CD4-positive, alpha-beta T cell (primary cell): Measurements from ENCODE around the gene PLCH2. TPM values are rescaled to one million over a fixed set of nuclear protein-coding genes. Genes with fewer than 3 reads are reported as not detected.
A peak's percentile ranks its signal among the peaks of the same experiment; 100 is the strongest.

Experiments used
- ATAC-seq: fragments of 200-7000 bp; cut with Tn5 transposase; one replicate; pipeline ENCODE4 v1.10.0; 2022; ENCODE audit warnings: mild to moderate bottlenecking; ENCODE audit not compliant: poor library complexity
- CTCF ChIA-PET: fragments of 350-600 bp; sonication (Branson Sonifier 250); formaldehyde crosslinking; loops from one replicate; lab custom pipeline; 2021; ENCODE audit warnings: antibody characterized with exemption, inconsistent platforms; lab: Charles Lee
- POLR2A ChIA-PET: fragments of 350-600 bp; sonication (Branson Sonifier 250); formaldehyde crosslinking; loops from one replicate; lab custom pipeline; 2021; ENCODE audit warnings: antibody characterized with exemption, inconsistent platforms; lab: Charles Lee
- DNase-seq, 14 experiments: peaks; one replicate each; pipeline ENCODE4 v3.0.0-alpha.2; 2013 to 2020; ENCODE audit warnings: mixed read lengths in 2 of 14
- H3K27ac ChIP-seq, 2 donors: one replicate each; pipeline versions ENCODE4 v1.5.1 to v1.7.0; 2013; ENCODE audit warnings: low read length in 2 of 2, low read depth in 1 of 2, mild to moderate bottlenecking in 1 of 2
- H3K27me3 ChIP-seq, 2 experiments: 1 replicate in 1 of 2; 2 replicates in 1 of 2; pipeline versions ENCODE4 v1.6.1 to v1.7.0; 2013; ENCODE audit warnings: low read length in 2 of 2, control low read depth in 1 of 2, mild to moderate bottlenecking in 1 of 2, moderate library complexity in 1 of 2; ENCODE audit not compliant: insufficient read depth in 2 of 2, control insufficient read depth in 1 of 2
- H3K36me3 ChIP-seq: one replicate; pipeline ENCODE4 v1.6.1; 2013; ENCODE audit warnings: low read length, control low read depth; ENCODE audit not compliant: insufficient read depth
- H3K4me1 ChIP-seq: one replicate; pipeline ENCODE4 v1.6.1; 2013; ENCODE audit warnings: low read length, control low read depth; ENCODE audit not compliant: insufficient read depth
- H3K4me3 ChIP-seq: one replicate; pipeline ENCODE4 v1.5.1; 2013; ENCODE audit warnings: mild to moderate bottlenecking, low read length, moderate library complexity
- H3K9me3 ChIP-seq, 2 experiments: 1 replicate in 1 of 2; 2 replicates in 1 of 2; pipeline versions ENCODE4 v1.6.1 to v1.7.0; 2013; ENCODE audit warnings: low read length in 2 of 2, mild to moderate bottlenecking in 2 of 2, control low read depth in 1 of 2, moderate library complexity in 1 of 2; ENCODE audit not compliant: control insufficient read depth in 1 of 2, insufficient read depth in 1 of 2
- H3K27ac Mint-ChIP-seq: one replicate; pipeline ENCODE4 v1.8.0; 2020; ENCODE audit warnings: mixed read lengths
- H3K27me3 Mint-ChIP-seq: one replicate; pipeline ENCODE4 v1.8.0; 2021; ENCODE audit warnings: mixed read lengths
- H3K36me3 Mint-ChIP-seq: one replicate; pipeline ENCODE4 v1.8.0; 2021; ENCODE audit warnings: low read depth, mixed read lengths
- H3K4me1 Mint-ChIP-seq: one replicate; pipeline ENCODE4 v1.8.0; 2021; ENCODE audit warnings: low read depth, mixed read lengths
- H3K4me3 Mint-ChIP-seq: one replicate; pipeline ENCODE4 v1.8.0; 2020; ENCODE audit warnings: mild to moderate bottlenecking, mixed read lengths
- H3K9me3 Mint-ChIP-seq: one replicate; pipeline ENCODE4 v1.8.0; 2020; ENCODE audit warnings: mixed read lengths
- CTCF ChIP-seq: fragments of 200-600 bp; IDR thresholded peaks from one replicate; pipeline ENCODE4 v1.8.0; 2022; ENCODE audit warnings: antibody characterized with exemption, mild to moderate bottlenecking
- intact Hi-C, 2 experiments: fragments of 100-400 bp; cut with DNase I in 1 of 2; cut with micrococcal nuclease in 1 of 2; formaldehyde crosslinking; loops; one replicate each; pipeline versions ENCODE4 v1.15.1 to v1.9.0; 2023 to 2025; cut with DNase I, micrococcal nuclease
- total RNA-seq, 174 experiments: library from RNA in 2 of 174; stranded (reverse) in 2 of 174; gene quantifications; one replicate each; pipeline ENCODE4 v1.2.3 and lab custom pipeline; 2021 to 2026

PLCH2 gene
- total RNA-seq, 2 experiments from 2014 or later: 47.6 to 48.1 TPM

GRCh38 chr1:2442661-2443060 lies 33.4 kb upstream of the PLCH2 start:
- peaks cover 0 to 7% of the 10 kb centered on the region in 2 experiments for H3K9me3 ChIP-seq
- Mint-ChIP-seq H3K9me3 (no peaks in the 10 kb centered on the region), H3K4me1 (no peaks in the 10 kb centered on the region), H3K36me3 (no peaks in the 10 kb centered on the region), H3K4me3 (peak overlapping the region; percentile 34), H3K27me3 (peaks cover 16% of the 10 kb centered on the region), H3K27ac (no peak overlapping the region)
- no peak for TF ChIP-seq CTCF
- no peaks in the 10 kb centered on the region for H3K36me3 ChIP-seq
- POLR2A ChIA-PET: interaction anchor here (1.2 kb wide), 1 partner anchor 83 kb away, joined by 3 read pairs; the partner anchor contains the start of gene PANK4
- ATAC-seq (no peak), DNase-seq (no peak)
- peaks cover 21 to 28% of the 10 kb centered on the region in 2 experiments for H3K27me3 ChIP-seq
- peaks cover 11% of the 10 kb centered on the region for H3K4me1 ChIP-seq
- no peak overlapping the region for H3K4me3 ChIP-seq
- CTCF ChIA-PET: no interaction called here
- H3K27ac ChIP-seq: no peak overlapping the region
- intact Hi-C loops: no loop called here

DNA sequence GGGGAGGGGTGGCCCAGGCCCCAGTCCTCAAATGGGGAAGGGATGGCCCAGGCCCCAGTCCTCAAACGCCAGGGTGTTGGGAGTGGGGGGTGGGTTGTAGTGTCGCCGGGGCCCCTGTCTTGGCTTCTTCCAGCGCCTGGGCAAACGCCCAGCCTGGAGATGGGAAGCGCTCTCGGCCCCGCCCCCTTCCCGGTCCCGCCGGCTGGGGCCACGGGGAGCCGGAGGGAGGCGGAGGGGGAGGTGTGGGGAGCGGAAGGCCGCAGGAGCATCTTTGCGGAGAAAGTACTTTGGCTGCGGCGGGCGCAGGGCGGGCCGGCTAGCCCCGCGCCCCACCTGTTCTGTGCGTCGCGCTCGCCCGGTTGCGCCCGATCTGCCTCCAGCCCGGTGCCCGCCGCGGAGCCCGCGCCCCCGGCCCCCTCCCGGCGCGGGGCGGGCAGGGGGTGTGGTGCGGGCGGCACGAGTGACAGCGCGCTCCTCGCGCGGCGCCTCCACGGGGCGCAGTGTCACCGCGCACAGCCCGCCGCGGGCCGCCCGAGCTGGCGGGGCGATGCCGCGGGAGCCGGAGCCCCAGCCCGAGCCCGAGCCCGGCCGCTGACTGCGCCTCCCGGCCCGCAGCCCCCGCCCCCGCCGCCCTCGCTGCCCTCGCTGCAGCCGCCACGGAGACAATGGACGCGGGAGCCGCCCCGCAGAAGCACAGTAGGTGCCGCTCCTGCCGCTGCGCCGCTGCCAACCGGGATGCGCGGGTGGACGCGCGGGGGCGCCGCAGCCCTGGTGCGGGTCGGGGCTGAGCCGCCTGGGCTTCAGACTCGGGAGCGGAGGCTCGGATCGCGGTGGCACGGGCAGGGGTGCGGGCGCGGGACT lies 32.6 kb upstream of the PLCH2 start:
- Mint-ChIP-seq H3K9me3 (no peaks in the 10 kb centered on the region), H3K4me1 (no peaks in the 10 kb centered on the region), H3K27ac (no peak overlapping the region), H3K27me3 (peaks cover 13% of the 10 kb centered on the region), H3K36me3 (no peaks in the 10 kb centered on the region), H3K4me3 (no peak overlapping the region)
- ATAC-seq (peak; percentile 41), DNase-seq (peak in 9 of 14 experiments; percentile 7 to 58 (median 25))
- intact Hi-C loops: no loop called here
- peak; percentile 16 for TF ChIP-seq CTCF
- H3K4me1 ChIP-seq: peaks cover 11% of the 10 kb centered on the region
- peaks cover 21 to 28% of the 10 kb centered on the region in 2 experiments for H3K27me3 ChIP-seq
- ChIA-PET CTCF (interaction anchor here (0.8 to 1.1 kb wide), 2 partner anchors 30 to 104 kb away, joined by 3 to 4 read pairs; no protein-coding TSS in a partner anchor), POLR2A (interaction anchor here (1.2 kb wide), 1 partner anchor 82 kb away, joined by 3 read pairs; the partner anchor contains the start of gene PANK4)
- H3K9me3 ChIP-seq: peaks cover 0 to 7% of the 10 kb centered on the region in 2 experiments
- H3K27ac ChIP-seq: no peak overlapping the region
- no peak overlapping the region for H3K4me3 ChIP-seq
- H3K36me3 ChIP-seq: no peaks in the 10 kb centered on the region

- ATAC-seq: no peak
- CTCF ChIA-PET: interaction anchor here (0.8 to 1.1 kb wide), 2 partner anchors 31 to 103 kb away, joined by 3 to 4 read pairs; no protein-coding TSS in a partner anchor
Observed at GRCh38 chr1:2444138-2444591, 31.9 kb upstream of the PLCH2 start.

More at GRCh38 chr1:2444138-2444591, 31.9 kb upstream of the PLCH2 start:
- H3K27ac Mint-ChIP-seq: no peak overlapping the region
- intact Hi-C loops: no loop called here
- no peak for DNase-seq
- POLR2A ChIA-PET: no interaction called here
- Histone ChIP-seq H3K27ac (no peak overlapping the region), H3K36me3 (no peaks in the 10 kb centered on the region), H3K9me3 (peaks cover 0 to 7% of the 10 kb centered on the region in 2 experiments), H3K4me3 (no peak overlapping the region), H3K27me3 (peaks cover 21 to 28% of the 10 kb centered on the region in 2 experiments), H3K4me1 (peaks cover 11% of the 10 kb centered on the region)
- no peaks in the 10 kb centered on the region for H3K4me1 Mint-ChIP-seq
- no peak overlapping the region for H3K4me3 Mint-ChIP-seq
- TF ChIP-seq CTCF: no peak
- no peaks in the 10 kb centered on the region for H3K36me3 Mint-ChIP-seq
- H3K9me3 Mint-ChIP-seq: no peaks in the 10 kb centered on the region
- peaks cover 13% of the 10 kb centered on the region for H3K27me3 Mint-ChIP-seq
